ENCODE measurements around the gene KRT15.

GRCh38 chr17:41561554-41561953 lies 42.9 kb upstream of the KRT15 start:
- no peak for TF ChIP-seq POLR2A (IDR thresholded peaks at IDR 0.05)
- no peak for TF ChIP-seq CTCF (IDR thresholded peaks at IDR 0.05)
